ENCODE data around the gene CCHCR1.

Gene CCHCR1

GRCh38 chr6:31162463-31163165 lies 5.0 kb upstream of the CCHCR1 start:
- no peaks in the 10 kb centered on the region for H3K27me3 ChIP-seq (ENCODE audit: insufficient read depth, poor library complexity, severe bottlenecking)
- no peak overlapping the region for H3K4me3 ChIP-seq (replicated peaks; ENCODE audit: insufficient read depth, low read length)
- H3K27ac ChIP-seq (replicated peaks), result no peak overlapping the region
- no peak for DNase-seq (ENCODE audit: low read depth in 1 of 2, low spot score in 1 of 2)
- TF ChIP-seq, protein P1, sequence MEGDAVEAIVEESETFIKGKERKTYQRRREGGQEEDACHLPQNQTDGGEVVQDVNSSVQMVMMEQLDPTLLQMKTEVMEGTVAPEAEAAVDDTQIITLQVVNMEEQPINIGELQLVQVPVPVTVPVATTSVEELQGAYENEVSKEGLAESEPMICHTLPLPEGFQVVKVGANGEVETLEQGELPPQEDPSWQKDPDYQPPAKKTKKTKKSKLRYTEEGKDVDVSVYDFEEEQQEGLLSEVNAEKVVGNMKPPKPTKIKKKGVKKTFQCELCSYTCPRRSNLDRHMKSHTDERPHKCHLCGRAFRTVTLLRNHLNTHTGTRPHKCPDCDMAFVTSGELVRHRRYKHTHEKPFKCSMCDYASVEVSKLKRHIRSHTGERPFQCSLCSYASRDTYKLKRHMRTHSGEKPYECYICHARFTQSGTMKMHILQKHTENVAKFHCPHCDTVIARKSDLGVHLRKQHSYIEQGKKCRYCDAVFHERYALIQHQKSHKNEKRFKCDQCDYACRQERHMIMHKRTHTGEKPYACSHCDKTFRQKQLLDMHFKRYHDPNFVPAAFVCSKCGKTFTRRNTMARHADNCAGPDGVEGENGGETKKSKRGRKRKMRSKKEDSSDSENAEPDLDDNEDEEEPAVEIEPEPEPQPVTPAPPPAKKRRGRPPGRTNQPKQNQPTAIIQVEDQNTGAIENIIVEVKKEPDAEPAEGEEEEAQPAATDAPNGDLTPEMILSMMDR (IDR thresholded peaks at IDR 0.05; ENCODE audit: insufficient read depth, low read length), result no peak
- TF ChIP-seq REST (IDR thresholded peaks at IDR 0.05; ENCODE audit: insufficient replicate concordance, low read depth) (no peak), SPI1 (IDR thresholded peaks at IDR 0.05; ENCODE audit: borderline replicate concordance, low read depth) (no peak), POLR2AphosphoS5 (IDR thresholded peaks at IDR 0.05; ENCODE audit: low read depth) (no peak), GABPA (IDR thresholded peaks at IDR 0.05; ENCODE audit: low read depth) (no peak)

DNA sequence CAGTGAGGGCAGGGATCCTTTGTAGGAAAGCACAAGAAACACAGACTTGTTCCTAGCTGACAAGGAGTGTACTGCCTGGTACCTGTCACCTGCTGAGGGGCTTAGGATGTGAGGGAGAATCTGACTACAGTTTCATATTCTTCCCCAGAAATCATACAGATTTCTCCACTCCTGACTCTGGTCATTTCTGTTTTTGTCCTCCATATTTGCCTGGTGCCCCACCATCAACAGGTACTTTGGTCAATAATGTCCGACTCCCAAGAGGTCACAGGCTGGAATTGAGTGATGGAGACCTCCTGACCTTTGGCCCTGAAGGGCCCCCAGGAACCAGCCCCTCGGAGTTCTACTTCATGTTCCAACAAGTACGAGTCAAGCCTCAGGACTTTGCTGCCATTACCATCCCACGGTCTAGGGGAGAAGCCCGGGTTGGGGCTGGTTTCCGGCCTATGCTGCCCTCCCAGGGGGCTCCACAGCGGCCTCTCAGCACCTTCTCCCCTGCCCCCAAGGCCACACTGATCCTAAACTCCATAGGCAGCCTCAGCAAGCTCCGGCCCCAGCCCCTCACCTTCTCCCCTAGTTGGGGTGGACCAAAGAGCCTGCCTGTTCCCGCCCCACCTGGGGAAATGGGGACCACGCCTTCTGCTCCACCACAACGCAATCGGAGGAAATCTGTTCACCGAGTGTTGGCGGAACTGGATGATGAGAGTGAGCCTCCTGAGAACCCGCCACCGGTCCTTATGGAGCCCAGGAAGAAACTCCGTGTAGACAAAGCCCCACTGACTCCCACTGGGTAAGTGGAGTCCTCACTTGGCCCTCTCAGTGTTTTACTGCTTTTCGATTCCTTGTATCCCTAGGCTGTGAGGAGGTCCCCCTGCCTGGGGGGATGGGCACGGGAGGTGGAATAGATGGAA lies 3.9 kb upstream of the CCHCR1 start:
- H3K27me3 ChIP-seq (ENCODE audit: insufficient read depth, poor library complexity, severe bottlenecking), result no peaks in the 10 kb centered on the region
- TF ChIP-seq GABPA (IDR thresholded peaks at IDR 0.05; ENCODE audit: low read depth), result no peak
- no peak for TF ChIP-seq REST (IDR thresholded peaks at IDR 0.05; ENCODE audit: insufficient replicate concordance, low read depth)
- H3K27ac ChIP-seq (replicated peaks), result no peak overlapping the region
- no peak overlapping the region for H3K4me3 ChIP-seq (replicated peaks; ENCODE audit: insufficient read depth, low read length)
- DNase-seq (ENCODE audit: low read depth in 1 of 2, low spot score in 1 of 2), result no peak

DNA sequence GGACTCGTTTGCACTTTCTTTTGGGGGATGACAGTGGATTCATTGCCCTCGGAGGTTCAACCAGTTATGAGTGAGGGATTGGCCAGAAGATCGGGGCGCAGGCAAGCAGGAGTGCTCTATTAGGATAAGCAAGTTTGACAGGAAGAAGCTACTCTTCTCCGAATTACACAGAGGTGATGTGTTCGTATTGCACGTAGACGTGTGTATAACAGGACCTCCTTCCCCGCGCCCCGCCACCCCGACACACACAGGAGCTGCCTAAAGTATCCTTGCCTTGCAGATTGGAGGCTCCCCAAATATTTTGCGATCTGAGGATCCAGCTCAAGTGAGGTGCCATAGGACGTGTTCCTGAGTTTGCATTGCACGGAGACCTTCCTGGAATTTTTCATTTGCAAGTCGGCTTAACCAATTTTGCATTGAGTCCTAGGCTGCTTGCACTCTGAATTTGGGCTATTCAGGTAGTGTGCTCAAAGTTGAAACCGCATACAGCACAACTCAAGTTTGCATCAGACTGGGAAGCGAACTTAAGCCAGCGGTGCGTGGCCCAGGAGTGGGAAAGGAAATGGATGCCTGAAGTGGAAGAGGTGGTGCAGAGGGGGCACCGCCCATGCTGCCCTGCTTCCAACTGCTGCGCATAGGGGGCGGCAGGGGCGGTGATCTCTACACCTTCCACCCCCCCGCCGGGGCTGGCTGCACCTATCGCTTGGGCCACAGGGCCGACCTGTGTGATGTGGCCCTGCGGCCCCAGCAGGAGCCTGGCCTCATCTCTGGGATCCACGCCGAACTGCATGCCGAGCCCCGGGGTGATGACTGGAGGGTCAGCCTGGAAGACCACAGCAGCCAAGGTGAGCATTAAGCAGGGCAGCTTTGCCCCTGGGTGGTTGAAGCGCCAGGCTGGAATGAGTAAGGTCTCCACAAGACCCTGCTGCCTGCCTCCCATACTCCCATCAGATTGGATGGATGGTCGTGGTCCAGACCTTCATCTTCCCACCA lies 1.6 kb upstream of the CCHCR1 start:
- TF ChIP-seq, protein P1 (IDR thresholded peaks at IDR 0.05; ENCODE audit: insufficient read depth, low read length), result no peak
- TF ChIP-seq REST (IDR thresholded peaks at IDR 0.05; ENCODE audit: insufficient replicate concordance, low read depth) (no peak), GABPA (IDR thresholded peaks at IDR 0.05; ENCODE audit: low read depth) (no peak), POLR2AphosphoS5 (IDR thresholded peaks at IDR 0.05; ENCODE audit: low read depth) (no peak), SPI1 (IDR thresholded peaks at IDR 0.05; ENCODE audit: borderline replicate concordance, low read depth) (no peak)
- peak overlapping the region; percentile 88 for H3K4me3 ChIP-seq (replicated peaks; ENCODE audit: insufficient read depth, low read length)
- DNase-seq (ENCODE audit: low read depth in 1 of 2, low spot score in 1 of 2), result peak; percentile 17 to 36
- peak overlapping the region; percentile 69 for H3K27ac ChIP-seq (replicated peaks)
- H3K27me3 ChIP-seq (ENCODE audit: insufficient read depth, poor library complexity, severe bottlenecking), result no peaks in the 10 kb centered on the region
